Right atrium auricular region (tissue), 2 donors: ENCODE data around the gene KLF16. TPM values are rescaled to one million over a fixed set of nuclear protein-coding genes. Genes with fewer than 3 reads are reported as not detected.

ENCODE experiments used
- DNase-seq: peaks from one replicate; pipeline ENCODE4 v3.0.0-alpha.2; 2019; ENCODE audit warnings: low spot score
- H3K27ac ChIP-seq, 2 donors: fragments of 200-600 bp; sonication (generic); 1 replicate in 1 of 2; 2 replicates in 1 of 2; pipeline ENCODE4 v1.5.1; 2016 to 2019
- H3K27me3 ChIP-seq, 2 donors: fragments of 200-600 bp; sonication (generic); one replicate each; pipeline versions ENCODE4 v1.5.1 to v1.6.0; 2017 to 2019
- H3K36me3 ChIP-seq: fragments of 200-600 bp; sonication (generic); one replicate; pipeline ENCODE4 v1.5.1; 2016
- H3K4me1 ChIP-seq, 2 donors: fragments of 200-600 bp; sonication (generic); one replicate each; pipeline versions ENCODE4 v1.5.1 to v1.6.0; 2017 to 2019
- H3K4me3 ChIP-seq, 2 donors: fragments of 200-600 bp; sonication (generic); 1 replicate in 1 of 2; 2 replicates in 1 of 2; pipeline ENCODE4 v1.5.1; 2017 to 2019; ENCODE audit warnings: mild to moderate bottlenecking in 1 of 2, moderate library complexity in 1 of 2
- H3K9me3 ChIP-seq, 2 donors: fragments of 200-600 bp; sonication (generic); one replicate each; pipeline ENCODE4 v1.5.1; 2019
- total RNA-seq, 2 donors: library from RNA; depleted of rRNA; stranded (reverse); fragments of >200 nt; gene quantifications; one replicate each; pipeline ENCODE4 v1.1.0, GENCODE V29; 2016
- TF ChIP-seq, protein P1 (sequence below), 2 donors: fragments of 200-600 bp; sonication (generic); IDR thresholded peaks; one replicate each; pipeline ENCODE4 v1.5.1; 2019; ENCODE audit warnings: antibody characterized with exemption in 2 of 2

The KLF16 gene
- total RNA-seq, 2 donors from 2014 or later = 4.4 to 5.6 TPM

DNA sequence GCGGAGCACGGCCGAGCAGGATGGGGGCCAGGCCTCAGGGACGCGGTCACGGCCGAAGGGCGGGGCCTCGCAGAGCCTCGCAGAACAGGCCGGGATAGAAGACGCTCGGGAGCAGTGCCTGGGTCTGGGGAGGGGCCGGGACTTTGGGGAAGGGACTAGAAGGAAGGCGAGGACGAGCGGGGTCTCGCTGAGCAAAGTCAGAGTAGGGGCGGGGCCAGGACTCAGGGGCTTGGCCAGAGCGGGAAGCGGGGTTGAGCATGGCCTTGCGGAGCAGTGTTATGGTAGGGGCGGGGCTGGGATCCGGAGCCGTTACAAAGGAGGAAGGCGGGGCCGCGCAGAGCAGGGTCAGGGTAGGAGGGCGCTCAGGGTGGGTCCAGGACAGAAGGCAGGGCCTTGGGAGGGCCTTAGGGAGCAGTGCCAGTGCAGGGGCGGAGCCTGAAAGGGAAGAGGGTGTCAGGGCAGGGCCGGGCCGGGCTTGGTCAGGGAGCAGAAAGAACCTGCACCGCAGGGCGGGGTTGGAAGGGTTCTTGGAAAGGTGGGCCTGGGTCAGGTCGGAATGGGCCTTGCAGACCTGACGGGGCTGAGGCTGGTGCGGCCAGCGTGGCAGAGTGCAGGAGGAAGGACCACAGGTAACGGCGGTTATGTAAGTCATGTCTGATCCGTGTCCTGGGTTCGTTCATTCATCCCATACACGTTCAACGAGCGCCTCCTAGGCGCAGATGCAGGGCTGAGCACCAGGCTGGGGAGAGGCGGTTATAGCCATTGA is 50.8 kb downstream of the KLF16 start:
- H3K36me3 ChIP-seq = peaks cover 27% of the 10 kb centered on the region
- H3K27me3 ChIP-seq = no peaks in the 10 kb centered on the region
- peak overlapping the region; percentile 46 to 56 for H3K4me3 ChIP-seq
- peak overlapping the region; percentile 60 to 65 for H3K27ac ChIP-seq
- peaks cover 0 to 24% of the 10 kb centered on the region in 2 donors for H3K4me1 ChIP-seq
- no peaks in the 10 kb centered on the region for H3K9me3 ChIP-seq
- peak; percentile 93 for DNase-seq
- TF ChIP-seq, protein P1, sequence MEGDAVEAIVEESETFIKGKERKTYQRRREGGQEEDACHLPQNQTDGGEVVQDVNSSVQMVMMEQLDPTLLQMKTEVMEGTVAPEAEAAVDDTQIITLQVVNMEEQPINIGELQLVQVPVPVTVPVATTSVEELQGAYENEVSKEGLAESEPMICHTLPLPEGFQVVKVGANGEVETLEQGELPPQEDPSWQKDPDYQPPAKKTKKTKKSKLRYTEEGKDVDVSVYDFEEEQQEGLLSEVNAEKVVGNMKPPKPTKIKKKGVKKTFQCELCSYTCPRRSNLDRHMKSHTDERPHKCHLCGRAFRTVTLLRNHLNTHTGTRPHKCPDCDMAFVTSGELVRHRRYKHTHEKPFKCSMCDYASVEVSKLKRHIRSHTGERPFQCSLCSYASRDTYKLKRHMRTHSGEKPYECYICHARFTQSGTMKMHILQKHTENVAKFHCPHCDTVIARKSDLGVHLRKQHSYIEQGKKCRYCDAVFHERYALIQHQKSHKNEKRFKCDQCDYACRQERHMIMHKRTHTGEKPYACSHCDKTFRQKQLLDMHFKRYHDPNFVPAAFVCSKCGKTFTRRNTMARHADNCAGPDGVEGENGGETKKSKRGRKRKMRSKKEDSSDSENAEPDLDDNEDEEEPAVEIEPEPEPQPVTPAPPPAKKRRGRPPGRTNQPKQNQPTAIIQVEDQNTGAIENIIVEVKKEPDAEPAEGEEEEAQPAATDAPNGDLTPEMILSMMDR (IDR thresholded peaks at IDR 0.05) = peak in 1 of 2 donors; percentile 51

DNA sequence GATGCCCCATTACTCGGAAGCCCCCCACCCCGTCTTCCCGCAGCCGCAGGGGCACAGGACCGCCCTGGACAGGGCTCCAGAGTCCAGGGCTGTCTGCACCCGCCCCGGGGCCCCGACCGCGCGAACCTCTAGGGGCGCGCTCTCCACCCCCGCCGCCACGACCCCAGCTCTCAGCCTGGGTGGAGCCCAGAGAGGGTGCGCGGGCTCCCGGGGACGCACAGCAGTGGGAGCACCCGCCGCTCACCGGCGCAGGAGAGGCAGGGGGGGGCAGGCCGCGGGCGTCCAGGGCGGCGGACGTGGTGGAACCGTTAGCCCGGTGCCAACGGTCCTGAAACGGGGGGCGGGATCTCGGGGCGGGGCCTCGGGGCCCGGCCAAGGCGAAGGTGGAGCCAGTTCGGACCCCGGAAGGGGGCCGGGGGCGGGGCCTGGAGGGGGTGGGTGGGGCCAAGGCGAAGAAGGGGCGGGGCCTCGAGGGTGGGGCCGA is 51.4 kb downstream of the KLF16 start, which contains the start of gene ATP8B3:
TSS of gene ATP8B3 (minus strand) at position 335 of the 484 bp plus-strand sequence. CDS start 540 bp downstream, outside the sequence.
- peaks cover 0 to 24% of the 10 kb centered on the region in 2 donors for H3K4me1 ChIP-seq
- H3K4me3 ChIP-seq = peak within 1 kb of the TSS; percentile 46 to 56
- no peak for DNase-seq
- TF ChIP-seq, protein P1 (IDR thresholded peaks at IDR 0.05) = peak in 1 of 2 donors; percentile 13
- peaks cover 21% of the 10 kb centered on the region for H3K36me3 ChIP-seq
- no peaks in the 10 kb centered on the region for H3K9me3 ChIP-seq
- H3K27ac ChIP-seq = peak within 1 kb of the TSS; percentile 60 to 65
- no peaks in the 10 kb centered on the region for H3K27me3 ChIP-seq

DNA sequence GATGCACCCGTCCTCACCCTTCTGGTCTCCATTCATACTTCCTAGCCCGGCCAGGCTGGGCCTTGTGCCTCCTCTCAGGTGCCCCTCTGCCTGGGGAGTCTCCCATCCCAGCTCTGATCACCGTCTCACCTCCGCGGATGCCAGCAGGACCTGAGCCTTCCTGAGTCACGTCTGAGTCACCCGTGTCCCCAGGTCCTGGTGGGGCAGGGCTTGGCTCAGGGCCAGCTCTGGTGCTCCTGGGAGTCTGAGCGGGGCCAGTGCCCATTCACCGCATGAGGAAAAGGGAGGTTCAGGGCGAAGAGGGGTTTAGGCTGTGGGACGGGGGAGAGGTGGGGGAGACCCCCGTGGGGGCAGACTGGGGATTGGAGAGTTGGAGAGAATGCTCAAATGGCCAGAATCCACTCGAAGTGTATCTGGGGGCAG is 51.9 kb downstream of the KLF16 start:
- no peaks in the 10 kb centered on the region for H3K27me3 ChIP-seq
- peaks cover 16% of the 10 kb centered on the region for H3K36me3 ChIP-seq
- no peaks in the 10 kb centered on the region for H3K9me3 ChIP-seq
- H3K27ac ChIP-seq = peak overlapping the region; percentile 60 to 65
- H3K4me3 ChIP-seq = peak overlapping the region in 1 of 2 donors; percentile 56
- H3K4me1 ChIP-seq = peaks cover 0 to 24% of the 10 kb centered on the region in 2 donors
- peak; percentile 86 for DNase-seq
- TF ChIP-seq, protein P1 (IDR thresholded peaks at IDR 0.05) = no peak

DNA sequence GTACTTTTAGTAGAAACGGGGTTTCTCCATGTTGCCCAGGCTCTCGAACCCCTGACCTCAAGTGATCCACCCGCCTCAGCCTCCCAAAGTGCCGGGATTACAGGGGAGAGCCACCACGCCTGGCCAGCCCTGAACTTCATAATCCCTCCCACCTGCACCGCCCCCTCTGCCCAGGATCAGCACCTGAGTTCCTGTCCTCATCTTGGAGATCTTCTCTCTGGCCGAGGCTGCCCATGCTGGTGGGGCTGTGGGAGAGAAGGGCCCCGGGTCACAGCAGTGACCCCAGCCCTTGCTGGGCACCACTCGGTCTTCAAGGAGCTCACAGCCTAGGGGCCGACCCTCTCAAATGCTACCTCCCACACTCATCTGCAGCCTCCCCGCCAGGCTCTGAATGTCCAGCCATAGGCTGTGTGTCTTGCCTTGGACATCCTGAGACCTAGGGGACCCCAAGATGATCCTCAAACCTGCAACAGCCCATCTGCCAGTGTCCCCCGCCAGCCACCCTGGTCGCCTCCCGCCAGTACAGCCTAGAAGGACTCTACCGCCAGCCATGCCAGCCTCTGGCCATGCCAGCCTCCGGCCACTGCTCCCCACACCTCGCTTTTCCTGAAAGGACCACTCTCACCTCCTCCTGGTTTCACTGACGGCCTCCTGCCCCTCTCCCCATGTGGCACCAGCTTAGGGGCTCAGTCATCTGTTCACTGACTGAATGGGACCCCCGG is 52.8 kb downstream of the KLF16 start:
- no peaks in the 10 kb centered on the region for H3K9me3 ChIP-seq
- H3K4me3 ChIP-seq = no peak overlapping the region
- TF ChIP-seq, protein P1 (IDR thresholded peaks at IDR 0.05) = no peak
- peaks cover 7% of the 10 kb centered on the region for H3K36me3 ChIP-seq
- H3K27ac ChIP-seq = peak overlapping the region in 1 of 2 donors; percentile 65
- no peak for DNase-seq
- peaks cover 0 to 24% of the 10 kb centered on the region in 2 donors for H3K4me1 ChIP-seq
- no peaks in the 10 kb centered on the region for H3K27me3 ChIP-seq

DNA sequence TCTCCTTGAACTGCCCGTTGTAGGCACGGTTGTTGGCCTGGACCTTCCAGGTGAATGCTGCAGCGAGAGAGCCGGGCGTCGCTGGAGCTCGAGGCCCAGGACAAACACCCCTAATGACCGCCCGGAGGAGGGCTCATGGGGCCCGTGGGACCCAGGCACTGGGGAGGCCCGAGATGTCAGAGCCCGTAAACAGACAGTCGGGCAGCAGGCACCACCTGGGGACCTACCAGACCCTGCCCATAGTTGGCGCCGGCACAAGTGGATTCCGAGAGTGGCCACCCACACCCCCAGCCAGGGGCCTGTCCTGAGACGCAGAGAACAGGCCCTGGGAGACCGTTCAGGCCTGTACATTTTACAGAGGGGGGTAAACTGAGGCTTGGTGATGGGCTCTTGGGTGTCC is 53.7 kb downstream of the KLF16 start:
- H3K9me3 ChIP-seq = no peaks in the 10 kb centered on the region
- peaks cover 0 to 24% of the 10 kb centered on the region in 2 donors for H3K4me1 ChIP-seq
- no peaks in the 10 kb centered on the region for H3K36me3 ChIP-seq
- DNase-seq = no peak
- H3K4me3 ChIP-seq = no peak overlapping the region
- TF ChIP-seq, protein P1 (IDR thresholded peaks at IDR 0.05) = no peak
- H3K27me3 ChIP-seq = no peaks in the 10 kb centered on the region
- no peak overlapping the region for H3K27ac ChIP-seq
